ENCODE data around the gene IPP.
"Not testable (repeated sequence)": the region's sequence is repeated elsewhere in the genome, so short reads cannot be mapped to it uniquely, and the experiment has no call there.

IPP gene

GRCh38 chr1:45746922-45747321, 3.5 kb downstream of the IPP start:
- DNase-seq (ENCODE audit: insufficient read length, low spot score) (no peak), FAIRE-seq (no peak)

GRCh38 chr1:45739641-45740156, 10.8 kb downstream of the IPP start:
- FAIRE-seq; DNase-seq (ENCODE audit: insufficient read length, low spot score): not testable (repeated sequence)

DNA sequence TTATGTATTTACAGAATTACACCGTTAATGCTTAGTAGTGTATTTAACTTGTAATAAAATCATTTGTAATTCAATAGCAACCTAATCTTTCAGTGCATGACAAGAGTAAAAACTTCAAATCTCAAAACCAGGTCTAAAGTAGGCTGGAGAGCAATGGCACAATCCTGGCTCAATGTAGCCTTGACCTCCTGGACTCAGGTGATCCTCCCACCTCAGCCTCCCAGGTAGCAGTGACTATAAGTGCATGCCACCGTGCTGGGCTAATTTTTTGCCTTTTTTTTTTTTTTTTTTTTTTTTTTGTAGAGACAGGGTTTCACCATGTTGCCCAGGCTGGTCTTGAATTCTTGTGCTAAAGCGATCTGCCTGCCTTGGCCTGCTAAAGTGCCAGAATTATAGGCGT, 11.3 kb downstream of the IPP start:
- DNase-seq (ENCODE audit: insufficient read length, low spot score): no peak
- no peak for FAIRE-seq

DNA sequence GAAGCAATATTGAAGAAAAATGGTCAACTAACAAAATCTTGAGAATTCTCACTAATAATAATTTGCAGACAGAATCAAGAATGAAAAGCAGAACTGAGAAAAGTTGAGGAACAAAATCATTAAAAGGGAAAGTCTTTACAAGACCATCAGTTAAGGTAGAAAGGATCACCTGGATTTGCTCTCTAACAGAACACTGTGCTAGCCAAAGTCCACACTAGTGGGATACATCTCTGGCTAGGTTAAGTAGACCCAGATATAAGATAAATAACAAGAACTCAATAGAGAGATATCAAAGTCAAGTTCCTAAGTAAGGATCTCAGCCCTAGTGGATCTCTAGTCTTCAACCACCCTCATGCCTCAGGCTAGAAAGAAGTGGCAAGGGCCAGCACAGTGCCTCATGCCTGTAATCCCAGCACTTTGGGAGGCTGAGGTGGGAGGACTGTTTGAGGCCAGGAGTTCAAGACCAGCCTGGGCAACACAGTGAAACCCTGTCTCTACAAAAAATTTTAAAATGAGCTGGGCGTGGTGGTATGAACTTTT, 19.6 kb downstream of the IPP start:
- peak; percentile 70 for FAIRE-seq
- DNase-seq (ENCODE audit: insufficient read length, low spot score): no peak

DNA sequence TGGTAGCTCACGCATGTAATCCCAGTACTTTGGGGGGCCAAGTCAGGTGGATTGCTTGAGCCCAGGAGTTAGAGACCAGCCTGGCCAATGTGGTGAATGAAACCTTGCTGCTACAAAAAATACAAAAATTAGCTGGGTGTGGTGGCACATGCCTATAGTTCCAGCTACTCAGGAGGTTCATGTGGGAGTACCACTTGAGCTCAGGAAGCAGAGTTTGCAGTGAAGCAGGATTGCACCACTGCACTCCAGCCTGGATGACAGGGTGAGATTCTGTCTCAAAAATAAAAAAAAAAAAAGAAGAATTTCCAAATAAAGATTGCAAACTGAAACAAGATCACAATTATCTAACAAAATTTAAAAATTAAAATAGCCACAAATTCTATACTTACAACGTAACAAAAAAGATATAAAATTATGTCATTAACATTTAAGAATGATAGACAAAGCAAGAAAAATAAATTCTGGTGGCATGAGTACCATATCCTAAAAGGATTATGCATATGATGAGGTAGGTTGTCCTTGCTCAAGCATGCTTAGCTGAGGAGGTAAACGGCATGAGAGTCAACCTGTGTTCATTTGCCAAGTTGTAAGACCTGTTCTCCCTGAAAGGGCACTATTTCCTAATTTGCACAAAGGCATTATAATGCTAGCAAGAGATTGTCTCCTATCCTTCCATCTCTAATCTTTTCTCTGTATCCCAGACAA, 20.2 kb downstream of the IPP start:
- FAIRE-seq (no peak), DNase-seq (ENCODE audit: insufficient read length, low spot score) (no peak)

GRCh38 chr1:45726007-45726406, 24.4 kb downstream of the IPP start:
- DNase-seq (ENCODE audit: insufficient read length, low spot score); FAIRE-seq: not testable (repeated sequence)

DNA sequence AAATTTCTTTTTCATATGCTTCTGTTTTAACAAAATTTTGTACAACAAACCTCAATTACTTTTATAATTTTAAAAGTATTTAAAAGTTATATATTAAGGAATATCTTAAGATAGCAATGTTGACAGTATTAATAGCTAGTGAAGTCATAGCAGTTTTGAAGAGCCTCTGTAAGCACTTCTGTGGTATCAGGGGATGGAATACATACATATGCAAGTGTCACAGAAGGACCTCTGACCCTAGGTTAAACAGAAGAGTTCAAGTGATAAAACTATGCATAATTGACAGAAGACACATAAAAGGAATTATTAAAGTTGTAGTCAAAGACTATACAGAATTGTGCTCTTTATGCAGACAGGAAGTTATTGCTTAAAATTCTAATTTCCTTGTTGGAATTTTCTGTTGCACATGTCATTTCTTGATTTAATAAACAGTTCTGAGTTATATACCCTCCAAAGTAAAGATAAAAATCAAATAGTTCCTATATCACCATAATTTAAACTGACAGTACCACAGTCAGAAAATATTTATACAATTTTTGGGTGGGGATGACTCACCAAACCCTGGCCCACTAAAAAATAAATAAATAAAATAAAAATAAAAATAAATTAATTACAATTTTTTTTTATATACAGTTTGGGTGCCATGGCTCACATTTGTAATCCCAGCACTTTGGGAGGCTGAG, 27.1 kb downstream of the IPP start:
- no peak for FAIRE-seq
- DNase-seq (ENCODE audit: insufficient read length, low spot score): no peak

DNA sequence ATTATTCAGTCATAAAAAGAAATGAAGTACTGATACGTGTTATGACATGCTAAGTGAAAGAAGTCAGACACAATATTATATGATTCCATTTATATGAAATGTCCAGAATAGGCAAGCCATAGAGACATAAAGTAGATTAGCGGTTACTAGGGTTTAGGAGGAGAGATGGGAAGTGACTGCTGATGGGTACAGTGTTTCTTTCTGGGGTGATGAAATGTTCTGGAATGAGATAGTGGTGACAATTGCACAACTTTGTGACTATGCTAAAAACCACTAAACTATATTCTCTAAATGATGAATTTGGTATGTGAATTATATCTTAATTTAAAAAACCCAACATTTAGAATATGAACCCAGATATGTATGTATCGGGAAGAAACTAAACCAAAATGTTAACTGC, 27.6 kb downstream of the IPP start:
- FAIRE-seq: no peak
- no peak for DNase-seq (ENCODE audit: insufficient read length, low spot score)

- DNase-seq (ENCODE audit: insufficient read length, low spot score): no peak
- no peak for FAIRE-seq
Measured at GRCh38 chr1:45721207-45721606, 29.2 kb downstream of the IPP start.

DNA sequence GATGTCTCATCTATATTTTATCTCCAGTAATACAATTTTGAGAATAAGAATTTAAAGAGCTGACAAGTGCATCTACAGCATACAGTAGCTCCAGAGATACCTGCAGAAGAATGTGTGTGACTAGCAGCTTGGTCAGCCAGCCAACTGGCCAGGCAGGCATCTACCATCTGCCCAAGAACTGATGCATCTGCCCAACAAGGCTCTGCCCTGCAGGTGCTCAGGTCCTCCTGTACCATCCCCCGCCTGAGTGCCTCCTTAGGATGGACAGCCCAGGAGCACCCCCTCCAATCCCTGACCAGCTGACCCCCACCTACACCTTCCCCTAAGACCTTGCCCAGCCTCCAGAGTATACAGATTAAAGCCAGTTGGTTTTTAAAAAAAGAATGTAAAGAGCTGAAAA, 32.2 kb downstream of the IPP start:
- FAIRE-seq: no peak
- no peak for DNase-seq (ENCODE audit: insufficient read length, low spot score)

DNA sequence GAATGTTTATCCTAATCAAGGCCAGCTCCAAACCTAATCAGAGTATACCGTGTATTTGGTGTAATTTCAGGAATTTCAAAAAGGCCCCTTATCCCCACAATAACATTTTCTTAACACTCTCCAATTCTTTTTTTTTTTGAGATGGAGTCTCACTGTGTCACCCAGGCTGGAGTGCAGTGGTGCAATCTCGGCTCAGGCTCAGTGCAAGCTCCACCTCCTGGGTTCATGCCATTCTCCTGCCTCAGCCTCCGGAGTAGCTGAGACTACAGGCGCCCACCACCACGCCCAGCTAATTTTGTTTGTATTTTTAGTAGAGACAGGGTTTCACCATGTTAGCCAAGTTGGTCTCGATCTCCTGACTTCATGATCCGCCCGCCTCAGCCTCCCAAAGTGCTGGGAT, 33.1 kb downstream of the IPP start:
- FAIRE-seq; DNase-seq (ENCODE audit: insufficient read length, low spot score): not testable (repeated sequence)

- FAIRE-seq (no peak), DNase-seq (ENCODE audit: insufficient read length, low spot score) (no peak)
Measured at GRCh38 chr1:45716700-45717099, 33.8 kb downstream of the IPP start.

- FAIRE-seq: no peak
Measured at GRCh38 chr1:45713711-45714110, 36.7 kb downstream of the IPP start.

GRCh38 chr1:45704637-45705036, 45.8 kb downstream of the IPP start:
- no peak for DNase-seq (ENCODE audit: insufficient read length, low spot score)
- FAIRE-seq: no peak

More at GRCh38 chr1:45713711-45714110, 36.7 kb downstream of the IPP start:
- no peak for DNase-seq (ENCODE audit: insufficient read length, low spot score)

GRCh38 chr1:45694823-45695222, 55.6 kb downstream of the IPP start:
- DNase-seq (ENCODE audit: insufficient read length, low spot score) (no peak), FAIRE-seq (no peak)

GRCh38 chr1:45693811-45694210, 56.6 kb downstream of the IPP start:
- FAIRE-seq; DNase-seq (ENCODE audit: insufficient read length, low spot score): not testable (repeated sequence)

- DNase-seq (ENCODE audit: insufficient read length, low spot score) (peak; percentile 48), FAIRE-seq (peak; percentile 82)
Measured at GRCh38 chr1:45687754-45688740, 62.4 kb downstream of the IPP start, which contains the start of gene TMEM69. Gene TMEM69, plus strand, starts transcription at chr1:45688181. Its CDS starts 2,888 bp downstream, at chr1:45691069.

GRCh38 chr1:45687014-45687753, 63.3 kb downstream of the IPP start:
- DNase-seq (ENCODE audit: insufficient read length, low spot score) (peak; percentile 60), FAIRE-seq (peak; percentile 98)

DNA sequence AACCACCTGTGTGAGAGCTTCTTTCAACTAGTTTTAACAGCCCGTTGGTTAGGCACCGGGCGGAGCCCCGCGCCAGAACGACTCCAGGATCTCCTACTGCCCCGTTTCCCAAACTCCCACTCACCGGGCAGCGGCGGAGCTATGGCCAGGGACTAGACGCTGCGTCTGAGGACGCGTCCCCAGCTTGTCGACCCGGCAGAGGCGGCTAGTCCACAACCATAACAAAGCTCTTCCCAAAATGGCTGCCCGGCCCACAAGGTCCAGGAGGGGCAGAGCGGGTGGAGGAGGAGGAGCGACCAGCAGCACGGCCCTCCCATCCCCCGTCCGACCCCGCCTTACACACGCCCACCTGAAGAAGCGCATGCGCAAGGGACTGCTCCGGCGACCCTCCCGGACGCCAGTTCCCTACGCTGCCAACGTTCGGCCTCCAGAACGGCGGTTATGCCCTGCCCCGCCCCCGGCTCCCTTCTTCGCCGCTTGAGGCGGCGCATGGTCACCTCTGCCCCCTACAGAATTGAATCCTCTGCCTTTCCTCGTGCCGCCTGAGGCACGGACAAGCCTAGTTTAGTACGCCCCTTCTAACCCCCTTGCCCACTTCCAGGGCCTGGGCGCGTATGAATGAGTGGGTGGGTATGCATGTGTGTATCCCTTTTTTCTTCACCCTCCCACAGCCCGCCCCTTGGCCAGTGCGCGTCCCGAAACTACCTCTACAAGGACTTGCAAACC, 64.0 kb downstream of the IPP start, which contains the start of gene GPBP1L1:
TSS of gene GPBP1L1 (minus strand) at position 246 of the 726 bp plus-strand sequence. CDS start 27,446 bp downstream, outside the sequence.
- FAIRE-seq: peak; percentile 96
- peak; percentile 79 for DNase-seq (ENCODE audit: insufficient read length, low spot score)

Data from GM19239 (cell line).